ENCODE data around the gene TECTA.

- TF ChIP-seq, protein P1, sequence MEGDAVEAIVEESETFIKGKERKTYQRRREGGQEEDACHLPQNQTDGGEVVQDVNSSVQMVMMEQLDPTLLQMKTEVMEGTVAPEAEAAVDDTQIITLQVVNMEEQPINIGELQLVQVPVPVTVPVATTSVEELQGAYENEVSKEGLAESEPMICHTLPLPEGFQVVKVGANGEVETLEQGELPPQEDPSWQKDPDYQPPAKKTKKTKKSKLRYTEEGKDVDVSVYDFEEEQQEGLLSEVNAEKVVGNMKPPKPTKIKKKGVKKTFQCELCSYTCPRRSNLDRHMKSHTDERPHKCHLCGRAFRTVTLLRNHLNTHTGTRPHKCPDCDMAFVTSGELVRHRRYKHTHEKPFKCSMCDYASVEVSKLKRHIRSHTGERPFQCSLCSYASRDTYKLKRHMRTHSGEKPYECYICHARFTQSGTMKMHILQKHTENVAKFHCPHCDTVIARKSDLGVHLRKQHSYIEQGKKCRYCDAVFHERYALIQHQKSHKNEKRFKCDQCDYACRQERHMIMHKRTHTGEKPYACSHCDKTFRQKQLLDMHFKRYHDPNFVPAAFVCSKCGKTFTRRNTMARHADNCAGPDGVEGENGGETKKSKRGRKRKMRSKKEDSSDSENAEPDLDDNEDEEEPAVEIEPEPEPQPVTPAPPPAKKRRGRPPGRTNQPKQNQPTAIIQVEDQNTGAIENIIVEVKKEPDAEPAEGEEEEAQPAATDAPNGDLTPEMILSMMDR (IDR thresholded peaks at IDR 0.05), result no peak
- no peak for TF ChIP-seq POLR2A (IDR thresholded peaks at IDR 0.05)
Measured at GRCh38 chr11:121236115-121237001, 135.3 kb downstream of the TECTA start.
